ENCODE data around the gene WDR93. TPM values are rescaled to one million over a fixed set of nuclear protein-coding genes. Genes with fewer than 3 reads are reported as not detected.

Gene WDR93
- total RNA-seq, 4 donors from 2014 or later: not detected

- WGBS, 2 donors (ENCODE audit: low coverage in 1 of 2): 79 to 87% methylated on average over 8 of the region's 9 CpGs
- intact Hi-C loops (cut with DNase I; ENCODE audit: low total_unique reads) (no loop called here), in situ Hi-C loops (cut with MboI; ENCODE audit: low pct_ligation_motif_present in 1 of 4, low pct_unique_long_range_greater_than_20kb in 1 of 4, low sequenced_read_pairs in 3 of 4) (no loop called here)
Observed at GRCh38 chr15:89669309-89669865, 21.2 kb upstream of the WDR93 start.

GRCh38 chr15:89669941-89670340 is 20.7 kb upstream of the WDR93 start:
- intact Hi-C loops (cut with DNase I; ENCODE audit: low total_unique reads): no loop called here
- no peak for DNase-seq
- H3K4me1 ChIP-seq: peaks cover 2 to 10% (median 6%) of the 10 kb centered on the region in 4 donors
- in situ Hi-C loops (cut with MboI; ENCODE audit: low pct_ligation_motif_present in 1 of 4, low pct_unique_long_range_greater_than_20kb in 1 of 4, low sequenced_read_pairs in 3 of 4): no loop called here
- H3K27me3 ChIP-seq: no peaks in the 10 kb centered on the region
- TF ChIP-seq POLR2AphosphoS5 (IDR thresholded peaks at IDR 0.05) (no peak), CTCF (IDR thresholded peaks at IDR 0.05) (no peak)
- no peaks in the 10 kb centered on the region for H3K9me3 ChIP-seq
- H3K4me3 ChIP-seq: no peak overlapping the region
- no peak overlapping the region for H3K27ac ChIP-seq
- 90 to 91% methylated on average over 2 to 15 of the region's 15 CpGs for WGBS, 2 donors (ENCODE audit: low coverage in 1 of 2)
- H3K36me3 ChIP-seq: no peaks in the 10 kb centered on the region

More at GRCh38 chr15:89669309-89669865, 21.2 kb upstream of the WDR93 start:
- H3K4me3 ChIP-seq: no peak overlapping the region
- TF ChIP-seq POLR2A (IDR thresholded peaks at IDR 0.05) (no peak), CTCF (IDR thresholded peaks at IDR 0.05) (no peak), POLR2AphosphoS5 (IDR thresholded peaks at IDR 0.05) (no peak)
- H3K9me3 ChIP-seq: no peaks in the 10 kb centered on the region
- H3K27me3 ChIP-seq: no peaks in the 10 kb centered on the region
- no peaks in the 10 kb centered on the region for H3K36me3 ChIP-seq
- no peak for DNase-seq
- peaks cover 5 to 15% (median 7%) of the 10 kb centered on the region in 4 donors for H3K4me1 ChIP-seq
- H3K27ac ChIP-seq: no peak overlapping the region

GRCh38 chr15:89670971-89671560 is 19.5 kb upstream of the WDR93 start:
- intact Hi-C loops (cut with DNase I; ENCODE audit: low total_unique reads): no loop called here
- Histone ChIP-seq H3K27me3 (no peaks in the 10 kb centered on the region), H3K27ac (no peak overlapping the region), H3K9me3 (no peaks in the 10 kb centered on the region), H3K4me1 (peaks cover 0 to 1% (median 0%) of the 10 kb centered on the region in 4 donors), H3K36me3 (no peaks in the 10 kb centered on the region), H3K4me3 (no peak overlapping the region)
- 84 to 93% methylated on average over 3 to 12 of the region's 12 CpGs for WGBS, 2 donors (ENCODE audit: low coverage in 1 of 2)
- no peak for DNase-seq
- TF ChIP-seq POLR2AphosphoS5 (IDR thresholded peaks at IDR 0.05) (no peak), CTCF (IDR thresholded peaks at IDR 0.05) (no peak), POLR2A (IDR thresholded peaks at IDR 0.05) (no peak), EP300 (IDR thresholded peaks at IDR 0.05; ENCODE audit: low read depth) (no peak)
- in situ Hi-C loops (cut with MboI; ENCODE audit: low pct_ligation_motif_present in 1 of 4, low pct_unique_long_range_greater_than_20kb in 1 of 4, low sequenced_read_pairs in 3 of 4): no loop called here

- intact Hi-C loops (cut with DNase I; ENCODE audit: low total_unique reads) (no loop called here), in situ Hi-C loops (cut with MboI; ENCODE audit: low pct_ligation_motif_present in 1 of 4, low pct_unique_long_range_greater_than_20kb in 1 of 4, low sequenced_read_pairs in 3 of 4) (no loop called here)
- Histone ChIP-seq H3K36me3 (no peaks in the 10 kb centered on the region), H3K4me3 (no peak overlapping the region), H3K27ac (no peak overlapping the region), H3K4me1 (no peaks in the 10 kb centered on the region), H3K9me3 (no peaks in the 10 kb centered on the region), H3K27me3 (no peaks in the 10 kb centered on the region)
- DNase-seq: no peak
- TF ChIP-seq EP300 (IDR thresholded peaks at IDR 0.05; ENCODE audit: low read depth) (no peak), CTCF (IDR thresholded peaks at IDR 0.05) (no peak), POLR2A (IDR thresholded peaks at IDR 0.05) (no peak), POLR2AphosphoS5 (IDR thresholded peaks at IDR 0.05) (no peak)
- WGBS, 2 donors (ENCODE audit: low coverage in 1 of 2): 57 to 83% methylated on average over 2 to 4 of the region's 4 CpGs
Observed at GRCh38 chr15:89671687-89672086, 18.9 kb upstream of the WDR93 start.
